Sigmoid colon (tissue), 7 donors: ENCODE measurements around the gene MED26. TPM values are rescaled to one million over a fixed set of nuclear protein-coding genes. Genes with fewer than 3 reads are reported as not detected.

Experiments used
- DNase-seq: peaks from one replicate; pipeline ENCODE4 v3.0.0-alpha.2; 2019
- H3K27ac ChIP-seq, 4 donors: fragments of 200-600 bp; sonication (generic); one replicate each; pipeline ENCODE4 v1.5.1; 2016 to 2019; ENCODE audit warnings: mild to moderate bottlenecking in 1 of 4
- H3K27me3 ChIP-seq, 3 donors: fragments of 200-600 bp; sonication (generic); one replicate each; pipeline ENCODE4 v1.5.1; 2019; ENCODE audit warnings: mild to moderate bottlenecking in 1 of 3
- H3K36me3 ChIP-seq, 4 donors: fragments of 200-600 bp; sonication (generic); one replicate each; pipeline ENCODE4 v1.5.1; 2016 to 2019
- H3K4me1 ChIP-seq, 4 donors: fragments of 200-600 bp; sonication (generic); one replicate each; pipeline ENCODE4 v1.5.1; 2017 to 2019
- H3K4me3 ChIP-seq, 4 donors: fragments of 200-600 bp; sonication (generic); one replicate each; pipeline ENCODE4 v1.5.1; 2017 to 2019; ENCODE audit warnings: mild to moderate bottlenecking in 2 of 4, moderate library complexity in 1 of 4
- H3K9me3 ChIP-seq, 4 donors: fragments of 200-600 bp in 3 of 4; sonication (generic) in 3 of 4; one replicate each; pipeline versions ENCODE4 v1.5.1 to v1.6.1; 2013 to 2019
- EP300 ChIP-seq, 4 donors: sonication (generic); formaldehyde crosslinking; IDR thresholded peaks; one replicate each; pipeline ENCODE4 v1.6.1; 2017; ENCODE audit warnings: antibody characterized with exemption in 4 of 4
- POLR2A ChIP-seq, 2 donors: fragments of 450-650 bp; IDR thresholded peaks; one replicate each; pipeline ENCODE4 v1.6.1; 2016; ENCODE audit warnings: antibody characterized with exemption in 2 of 2, mild to moderate bottlenecking in 2 of 2, moderate library complexity in 2 of 2
- POLR2AphosphoS5 ChIP-seq, 4 donors: sonication (generic); formaldehyde crosslinking; IDR thresholded peaks; one replicate each; pipeline ENCODE4 v1.6.1; 2017; ENCODE audit warnings: antibody characterized with exemption in 4 of 4
- WGBS, 2 donors: extraction: QIAGEN DNeasy Blood & Tissue Kit; methylation state at CpG; one replicate each; pipeline ENCODE4 v1.1.7; 2013; 5-methylcytosine and 5-hydroxymethylcytosine counted together
- intact Hi-C: fragments of 100-400 bp; cut with DNase I; formaldehyde crosslinking; loops from one replicate; pipeline ENCODE4 v1.15.1; 2023
- polyA plus RNA-seq, 3 donors: library from polyadenylated mRNA; stranded (reverse); fragments of 200-250 nt; gene quantifications; one replicate each; pipeline ENCODE4 v1.2.3, GENCODE V29; 2013
- total RNA-seq, 4 donors: library from RNA; depleted of rRNA; stranded (reverse); fragments of >200 nt; gene quantifications; one replicate each; pipeline ENCODE4 v1.1.0, GENCODE V29; 2016
- TF ChIP-seq, protein P1 (sequence below), 4 experiments: fragments of 450-650 bp in 3 of 4; fragments of 200-600 bp in 1 of 4; IDR thresholded peaks; one replicate each; pipeline ENCODE4 v1.5.1; 2016 to 2019; ENCODE audit warnings: antibody characterized with exemption in 4 of 4, mild to moderate bottlenecking in 3 of 4, moderate library complexity in 2 of 4
- donor health status: healthy with polysubstance abuse.
- donor health status: Bipolar disorder and iron deficiency.
- donor health status: healthy.

The MED26 gene
- total and polyA plus RNA-seq, 7 donors = 3.0 to 7.9 (median 5.4) TPM

DNA sequence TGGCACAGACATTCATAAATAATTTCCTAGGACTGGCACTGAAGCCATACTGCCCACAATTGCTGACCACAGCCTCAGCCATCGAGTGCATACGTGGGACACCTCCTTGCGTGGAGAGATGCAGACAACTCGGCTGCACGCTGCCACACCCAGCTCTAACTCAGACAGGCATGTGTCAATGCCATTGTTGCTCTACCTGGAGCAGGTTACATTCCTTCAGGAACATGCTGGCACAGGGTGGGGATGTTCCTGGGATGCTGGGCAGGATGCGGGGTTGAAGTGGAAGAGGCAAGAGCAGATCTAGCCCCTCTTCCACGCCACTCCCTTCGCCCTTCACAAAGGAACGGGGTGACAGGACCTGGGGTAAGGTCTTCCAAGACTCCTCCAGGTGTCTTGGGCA lies 31.6 kb downstream of the MED26 start:
- Histone ChIP-seq H3K4me1 (peaks cover 0 to 59% (median 28%) of the 10 kb centered on the region in 4 donors), H3K27me3 (no peaks in the 10 kb centered on the region), H3K4me3 (no peak overlapping the region), H3K27ac (no peak overlapping the region), H3K36me3 (no peaks in the 10 kb centered on the region), H3K9me3 (no peaks in the 10 kb centered on the region)
- intact Hi-C loops = no loop called here
- 94 to 96% methylated on average over 9 of the region's 9 CpGs for WGBS, 2 donors
- no peak for DNase-seq
- TF ChIP-seq, protein P1, sequence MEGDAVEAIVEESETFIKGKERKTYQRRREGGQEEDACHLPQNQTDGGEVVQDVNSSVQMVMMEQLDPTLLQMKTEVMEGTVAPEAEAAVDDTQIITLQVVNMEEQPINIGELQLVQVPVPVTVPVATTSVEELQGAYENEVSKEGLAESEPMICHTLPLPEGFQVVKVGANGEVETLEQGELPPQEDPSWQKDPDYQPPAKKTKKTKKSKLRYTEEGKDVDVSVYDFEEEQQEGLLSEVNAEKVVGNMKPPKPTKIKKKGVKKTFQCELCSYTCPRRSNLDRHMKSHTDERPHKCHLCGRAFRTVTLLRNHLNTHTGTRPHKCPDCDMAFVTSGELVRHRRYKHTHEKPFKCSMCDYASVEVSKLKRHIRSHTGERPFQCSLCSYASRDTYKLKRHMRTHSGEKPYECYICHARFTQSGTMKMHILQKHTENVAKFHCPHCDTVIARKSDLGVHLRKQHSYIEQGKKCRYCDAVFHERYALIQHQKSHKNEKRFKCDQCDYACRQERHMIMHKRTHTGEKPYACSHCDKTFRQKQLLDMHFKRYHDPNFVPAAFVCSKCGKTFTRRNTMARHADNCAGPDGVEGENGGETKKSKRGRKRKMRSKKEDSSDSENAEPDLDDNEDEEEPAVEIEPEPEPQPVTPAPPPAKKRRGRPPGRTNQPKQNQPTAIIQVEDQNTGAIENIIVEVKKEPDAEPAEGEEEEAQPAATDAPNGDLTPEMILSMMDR (IDR thresholded peaks at IDR 0.05) = no peak
- TF ChIP-seq EP300 (IDR thresholded peaks at IDR 0.05) (no peak), POLR2AphosphoS5 (IDR thresholded peaks at IDR 0.05) (no peak), POLR2A (IDR thresholded peaks at IDR 0.05) (no peak)

DNA sequence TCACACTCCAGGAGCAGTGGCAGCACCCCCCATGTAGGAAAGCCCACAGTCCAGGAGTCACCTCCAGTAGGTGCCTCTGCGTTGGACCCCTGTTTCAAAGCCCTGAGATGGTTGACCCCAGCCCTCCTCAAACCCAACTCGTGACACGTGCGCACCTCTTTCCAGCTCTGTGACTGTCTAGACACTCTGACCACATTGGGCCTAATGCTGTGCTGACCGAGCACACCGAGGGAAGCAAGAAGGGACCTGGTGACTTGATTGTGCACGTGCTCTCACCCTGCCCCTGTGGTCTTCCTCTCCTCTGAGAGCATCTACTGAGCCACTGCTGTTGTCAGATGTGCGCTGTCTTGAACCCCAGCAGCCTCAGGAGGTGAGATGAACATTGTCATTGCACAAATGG lies 32.9 kb downstream of the MED26 start:
- Histone ChIP-seq H3K9me3 (no peaks in the 10 kb centered on the region), H3K27me3 (no peaks in the 10 kb centered on the region), H3K4me3 (no peak overlapping the region), H3K4me1 (peaks cover 0 to 61% (median 26%) of the 10 kb centered on the region in 4 donors), H3K27ac (no peak overlapping the region), H3K36me3 (no peaks in the 10 kb centered on the region)
- intact Hi-C loops = no loop called here
- WGBS, 2 donors = 74 to 88% methylated on average over 8 of the region's 8 CpGs
- no peak for DNase-seq
- TF ChIP-seq POLR2A (IDR thresholded peaks at IDR 0.05) = no peak
- TF ChIP-seq EP300 (IDR thresholded peaks at IDR 0.05) = no peak
- no peak for TF ChIP-seq POLR2AphosphoS5 (IDR thresholded peaks at IDR 0.05)
- TF ChIP-seq, protein P1 (IDR thresholded peaks at IDR 0.05) = no peak

DNA sequence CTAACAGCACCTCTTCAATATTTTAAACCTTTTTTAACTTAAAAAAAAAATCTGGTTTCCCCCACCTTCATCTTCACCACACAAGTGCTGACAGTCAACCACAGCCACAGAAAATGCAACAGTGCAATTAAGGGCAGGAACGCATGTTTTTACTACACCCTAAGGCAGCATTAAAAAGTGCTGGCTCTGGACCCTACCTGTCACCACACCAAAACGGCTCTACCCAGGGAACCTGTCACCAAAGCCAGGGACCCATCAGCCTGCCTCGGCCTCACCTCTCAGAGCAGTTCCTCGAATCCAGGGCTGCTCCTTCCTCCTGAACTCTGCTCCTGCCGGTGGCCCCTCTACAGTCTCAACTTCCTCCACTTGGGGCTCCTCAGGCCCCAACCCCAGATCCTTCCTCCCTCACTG lies 33.3 kb downstream of the MED26 start:
- Histone ChIP-seq H3K4me3 (no peak overlapping the region), H3K4me1 (peaks cover 0 to 62% (median 25%) of the 10 kb centered on the region in 4 donors), H3K9me3 (no peaks in the 10 kb centered on the region), H3K36me3 (no peaks in the 10 kb centered on the region), H3K27me3 (no peaks in the 10 kb centered on the region), H3K27ac (no peak overlapping the region)
- no peak for TF ChIP-seq EP300 (IDR thresholded peaks at IDR 0.05)
- DNase-seq = no peak
- WGBS, 2 donors = 40 to 73% methylated on average over 5 of the region's 5 CpGs
- intact Hi-C loops = no loop called here

DNA sequence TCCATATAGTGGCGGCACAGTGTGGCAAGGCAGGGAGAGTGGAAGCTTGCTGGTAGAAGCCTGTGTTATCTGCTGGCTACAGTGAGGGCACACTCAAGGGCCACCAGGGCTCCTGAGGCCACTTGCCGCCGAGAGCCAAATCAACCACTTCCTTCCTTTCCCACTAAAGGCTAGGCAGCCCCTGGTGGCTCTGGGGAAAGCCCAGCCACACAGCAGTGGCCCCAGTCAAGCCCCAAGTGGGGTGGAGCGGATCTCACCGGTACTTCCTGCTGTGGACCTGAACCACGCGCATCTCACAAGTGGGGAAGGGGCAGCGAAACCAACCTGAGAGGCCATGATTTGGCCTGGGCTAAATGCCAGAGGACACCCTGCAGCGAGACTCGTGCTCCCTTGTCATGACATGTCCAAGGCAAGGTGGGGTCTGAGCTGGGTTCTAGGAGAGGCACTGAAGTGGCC lies 33.8 kb downstream of the MED26 start:
- H3K27ac ChIP-seq = no peak overlapping the region
- no peaks in the 10 kb centered on the region for H3K36me3 ChIP-seq
- intact Hi-C loops = no loop called here
- no peak for DNase-seq
- H3K9me3 ChIP-seq = no peaks in the 10 kb centered on the region
- 48 to 83% methylated on average over 10 of the region's 10 CpGs for WGBS, 2 donors
- H3K27me3 ChIP-seq = no peaks in the 10 kb centered on the region
- peaks cover 0 to 62% (median 25%) of the 10 kb centered on the region in 4 donors for H3K4me1 ChIP-seq
- TF ChIP-seq EP300 (IDR thresholded peaks at IDR 0.05) (no peak), POLR2A (IDR thresholded peaks at IDR 0.05) (no peak), POLR2AphosphoS5 (IDR thresholded peaks at IDR 0.05) (no peak)
- TF ChIP-seq, protein P1 (IDR thresholded peaks at IDR 0.05) = no peak
- H3K4me3 ChIP-seq = no peak overlapping the region

DNA sequence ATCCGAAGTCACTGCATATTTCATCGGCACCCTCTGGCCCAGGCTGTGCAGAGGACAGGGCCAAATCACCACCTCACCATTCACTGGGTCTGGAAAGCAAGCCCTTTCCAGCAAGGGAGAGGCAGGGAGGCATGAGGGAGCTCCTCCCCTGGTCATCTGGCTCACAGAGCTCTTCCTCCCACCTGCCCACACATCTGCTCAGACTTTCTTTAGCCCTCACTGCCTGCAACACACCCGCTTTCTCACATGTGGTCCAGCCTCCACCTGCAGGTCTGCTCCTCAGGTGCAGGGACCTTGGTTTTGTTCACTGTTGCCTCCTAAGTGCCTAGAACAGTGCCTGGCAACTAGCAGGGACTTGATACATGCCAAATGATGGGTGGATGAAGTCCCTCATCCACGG lies 34.8 kb downstream of the MED26 start:
- H3K36me3 ChIP-seq = no peaks in the 10 kb centered on the region
- intact Hi-C loops = no loop called here
- H3K9me3 ChIP-seq = no peaks in the 10 kb centered on the region
- peaks cover 0 to 62% (median 26%) of the 10 kb centered on the region in 4 donors for H3K4me1 ChIP-seq
- DNase-seq = no peak
- 92 to 96% methylated on average over 4 of the region's 4 CpGs for WGBS, 2 donors
- no peaks in the 10 kb centered on the region for H3K27me3 ChIP-seq
- TF ChIP-seq POLR2AphosphoS5 (IDR thresholded peaks at IDR 0.05) (no peak), EP300 (IDR thresholded peaks at IDR 0.05) (no peak), POLR2A (IDR thresholded peaks at IDR 0.05) (no peak)
- TF ChIP-seq, protein P1 (IDR thresholded peaks at IDR 0.05) = no peak
- H3K4me3 ChIP-seq = no peak overlapping the region
- no peak overlapping the region for H3K27ac ChIP-seq
